Neural progenitor cell (in vitro differentiated cells): ENCODE data around the gene OSBPL8.

Experiments
- EZH2 ChIP-seq: fragments of 200-600 bp; sonication (generic); IDR thresholded peaks from 2 replicates; pipeline ENCODE4 v1.6.1; 2017; ENCODE audit warnings: antibody characterized with exemption, mild to moderate bottlenecking, moderate library complexity
- EZH2phosphoT487 ChIP-seq: fragments of 200-600 bp; sonication (generic); IDR thresholded peaks from 2 replicates; pipeline ENCODE4 v1.6.1; 2017; ENCODE audit warnings: antibody characterized with exemption
- TF ChIP-seq, protein P1 (sequence below): fragments of 200-600 bp; sonication (generic); IDR thresholded peaks from 2 replicates; pipeline ENCODE4 v1.5.1; 2017; ENCODE audit warnings: antibody characterized with exemption, mild to moderate bottlenecking

DNA sequence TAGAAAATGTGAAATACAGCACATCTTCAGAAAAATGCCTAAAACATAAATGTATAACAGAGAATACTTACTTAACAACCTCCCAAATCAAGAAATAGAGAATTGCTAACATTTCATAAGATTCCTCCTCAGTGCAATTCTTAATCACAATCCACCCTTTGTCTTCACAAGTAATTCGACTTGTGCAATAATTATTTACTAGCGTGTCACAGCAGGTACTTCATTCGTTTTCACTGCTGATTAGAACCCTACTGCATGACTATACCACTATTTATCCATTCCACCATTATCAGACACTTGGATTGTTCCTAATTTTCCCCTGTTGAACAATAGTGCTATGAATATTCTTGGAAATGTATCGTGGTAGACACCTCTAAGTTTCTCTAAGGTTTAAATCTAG lies 146.4 kb downstream of the OSBPL8 start:
- TF ChIP-seq, protein P1, sequence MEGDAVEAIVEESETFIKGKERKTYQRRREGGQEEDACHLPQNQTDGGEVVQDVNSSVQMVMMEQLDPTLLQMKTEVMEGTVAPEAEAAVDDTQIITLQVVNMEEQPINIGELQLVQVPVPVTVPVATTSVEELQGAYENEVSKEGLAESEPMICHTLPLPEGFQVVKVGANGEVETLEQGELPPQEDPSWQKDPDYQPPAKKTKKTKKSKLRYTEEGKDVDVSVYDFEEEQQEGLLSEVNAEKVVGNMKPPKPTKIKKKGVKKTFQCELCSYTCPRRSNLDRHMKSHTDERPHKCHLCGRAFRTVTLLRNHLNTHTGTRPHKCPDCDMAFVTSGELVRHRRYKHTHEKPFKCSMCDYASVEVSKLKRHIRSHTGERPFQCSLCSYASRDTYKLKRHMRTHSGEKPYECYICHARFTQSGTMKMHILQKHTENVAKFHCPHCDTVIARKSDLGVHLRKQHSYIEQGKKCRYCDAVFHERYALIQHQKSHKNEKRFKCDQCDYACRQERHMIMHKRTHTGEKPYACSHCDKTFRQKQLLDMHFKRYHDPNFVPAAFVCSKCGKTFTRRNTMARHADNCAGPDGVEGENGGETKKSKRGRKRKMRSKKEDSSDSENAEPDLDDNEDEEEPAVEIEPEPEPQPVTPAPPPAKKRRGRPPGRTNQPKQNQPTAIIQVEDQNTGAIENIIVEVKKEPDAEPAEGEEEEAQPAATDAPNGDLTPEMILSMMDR, result no peak
- TF ChIP-seq EZH2 (no peak), EZH2phosphoT487 (no peak)
